Lower leg skin (tissue), 3 donors: ENCODE measurements around the gene ZBTB12.

Source experiments
- CTCF ChIP-seq, 3 donors: fragments of 450-650 bp; IDR thresholded peaks; one replicate each; pipeline ENCODE4 v1.5.1; 2016; ENCODE audit warnings: antibody characterized with exemption in 3 of 3, mild to moderate bottlenecking in 3 of 3, moderate library complexity in 2 of 3
- POLR2A ChIP-seq, 2 donors: fragments of 450-650 bp; IDR thresholded peaks; one replicate each; pipeline ENCODE4 v1.6.1; 2016 to 2017; ENCODE audit warnings: antibody characterized with exemption in 2 of 2, mild to moderate bottlenecking in 1 of 2, moderate library complexity in 1 of 2

- TF ChIP-seq POLR2A (IDR thresholded peaks at IDR 0.05) (no peak), CTCF (IDR thresholded peaks at IDR 0.05) (no peak)
Measured at GRCh38 chr6:31949926-31950548, 48.2 kb upstream of the ZBTB12 start.
